Measurements from ENCODE around the gene RPL22. TPM values are rescaled to one million over a fixed set of nuclear protein-coding genes. Genes with fewer than 3 reads are reported as not detected.
"Not testable (repeated sequence)": the region's sequence is repeated elsewhere in the genome, so short reads cannot be mapped to it uniquely, and the experiment has no call there.

RPL22 gene
- polyA plus RNA-seq, 1 experiment, result 76.9 TPM

DNA sequence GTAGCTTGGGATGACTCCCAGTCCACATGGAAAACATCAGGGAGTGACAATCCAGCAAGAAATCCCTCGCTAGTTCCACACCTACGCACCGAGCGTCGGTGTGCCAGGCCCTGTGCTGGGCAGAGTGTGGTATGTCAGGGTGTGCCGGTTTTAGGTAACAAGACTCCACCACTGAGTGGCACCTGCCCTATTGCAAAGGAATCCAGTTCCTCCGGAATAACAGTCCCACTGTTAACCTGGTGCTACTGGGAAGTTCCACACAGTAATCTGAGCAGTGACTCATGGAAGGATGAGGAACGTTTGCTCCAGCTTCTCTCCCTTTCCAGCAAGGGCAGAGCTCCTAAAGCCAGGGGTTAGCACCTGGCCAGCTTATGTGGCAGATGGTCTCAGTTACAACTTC, 20.8 kb upstream of the RPL22 start:
- ChIA-PET CTCF (interaction anchor here (0.9 to 2.7 kb wide), 3 partner anchors 14 to 20 kb away, joined by 3 to 9 read pairs (median 3); partner anchors contain the start of genes RNF207 and RPL22), POLR2A (no interaction called here)
- Histone ChIP-seq H3K27me3 (ENCODE audit: control insufficient read depth, insufficient read depth, low read length) (no peaks in the 10 kb centered on the region), H3K4me3 (ENCODE audit: low read depth, low read length) (no peak overlapping the region), H3K36me3 (ENCODE audit: control insufficient read depth, insufficient read depth, low read length) (peaks cover 13% of the 10 kb centered on the region)
- TF ChIP-seq, protein P1, sequence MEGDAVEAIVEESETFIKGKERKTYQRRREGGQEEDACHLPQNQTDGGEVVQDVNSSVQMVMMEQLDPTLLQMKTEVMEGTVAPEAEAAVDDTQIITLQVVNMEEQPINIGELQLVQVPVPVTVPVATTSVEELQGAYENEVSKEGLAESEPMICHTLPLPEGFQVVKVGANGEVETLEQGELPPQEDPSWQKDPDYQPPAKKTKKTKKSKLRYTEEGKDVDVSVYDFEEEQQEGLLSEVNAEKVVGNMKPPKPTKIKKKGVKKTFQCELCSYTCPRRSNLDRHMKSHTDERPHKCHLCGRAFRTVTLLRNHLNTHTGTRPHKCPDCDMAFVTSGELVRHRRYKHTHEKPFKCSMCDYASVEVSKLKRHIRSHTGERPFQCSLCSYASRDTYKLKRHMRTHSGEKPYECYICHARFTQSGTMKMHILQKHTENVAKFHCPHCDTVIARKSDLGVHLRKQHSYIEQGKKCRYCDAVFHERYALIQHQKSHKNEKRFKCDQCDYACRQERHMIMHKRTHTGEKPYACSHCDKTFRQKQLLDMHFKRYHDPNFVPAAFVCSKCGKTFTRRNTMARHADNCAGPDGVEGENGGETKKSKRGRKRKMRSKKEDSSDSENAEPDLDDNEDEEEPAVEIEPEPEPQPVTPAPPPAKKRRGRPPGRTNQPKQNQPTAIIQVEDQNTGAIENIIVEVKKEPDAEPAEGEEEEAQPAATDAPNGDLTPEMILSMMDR (IDR thresholded peaks at IDR 0.05; ENCODE audit: insufficient read depth, low read depth, low read length), result no peak
- DNase-seq (ENCODE audit: low read depth), result no peak

DNA sequence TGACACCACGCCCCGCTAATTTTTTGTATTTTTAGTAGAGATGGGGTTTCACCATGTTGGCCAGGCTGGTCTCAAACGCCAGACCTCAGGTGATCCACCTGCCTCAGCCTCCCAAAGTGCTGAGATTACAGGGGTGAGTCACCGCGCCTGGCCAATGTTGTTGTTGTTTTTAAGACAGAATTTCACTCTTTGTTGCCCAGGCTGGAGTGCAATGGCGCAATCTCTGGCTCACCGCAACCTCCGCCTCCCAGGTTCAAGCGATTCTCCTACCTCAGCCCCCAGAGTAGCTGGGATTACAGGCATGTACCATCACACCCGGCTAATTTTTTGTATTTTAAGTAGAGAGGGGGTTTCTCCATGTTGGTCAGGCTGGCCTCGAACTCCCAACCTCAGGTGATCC, 20.2 kb upstream of the RPL22 start:
- POLR2A ChIA-PET; H3K27me3 ChIP-seq (ENCODE audit: control insufficient read depth, insufficient read depth, low read length); H3K36me3 ChIP-seq (ENCODE audit: control insufficient read depth, insufficient read depth, low read length); DNase-seq (ENCODE audit: low read depth); H3K4me3 ChIP-seq (ENCODE audit: low read depth, low read length): not testable (repeated sequence)
- CTCF ChIA-PET, result interaction anchor here (2.7 kb wide), 1 partner anchor 13 kb away, joined by 9 read pairs; the partner anchor contains the start of gene RNF207

GRCh38 chr1:6218375-6219164, 19.2 kb upstream of the RPL22 start:
- no peaks in the 10 kb centered on the region for H3K27me3 ChIP-seq (ENCODE audit: control insufficient read depth, insufficient read depth, low read length)
- H3K36me3 ChIP-seq (ENCODE audit: control insufficient read depth, insufficient read depth, low read length), result peaks cover 3% of the 10 kb centered on the region; the same call in 1 of the 2 replicates
- no peak for DNase-seq (ENCODE audit: low read depth)
- ChIA-PET POLR2A (no interaction called here), CTCF (interaction anchor here (1.4 to 2.7 kb wide), 2 partner anchors 10 to 12 kb away, joined by 4 to 9 read pairs; partner anchors contain the start of gene RNF207)
- no peak overlapping the region for H3K4me3 ChIP-seq (ENCODE audit: low read depth, low read length)
- TF ChIP-seq, protein P1 (IDR thresholded peaks at IDR 0.05; ENCODE audit: insufficient read depth, low read depth, low read length), result no peak

DNA sequence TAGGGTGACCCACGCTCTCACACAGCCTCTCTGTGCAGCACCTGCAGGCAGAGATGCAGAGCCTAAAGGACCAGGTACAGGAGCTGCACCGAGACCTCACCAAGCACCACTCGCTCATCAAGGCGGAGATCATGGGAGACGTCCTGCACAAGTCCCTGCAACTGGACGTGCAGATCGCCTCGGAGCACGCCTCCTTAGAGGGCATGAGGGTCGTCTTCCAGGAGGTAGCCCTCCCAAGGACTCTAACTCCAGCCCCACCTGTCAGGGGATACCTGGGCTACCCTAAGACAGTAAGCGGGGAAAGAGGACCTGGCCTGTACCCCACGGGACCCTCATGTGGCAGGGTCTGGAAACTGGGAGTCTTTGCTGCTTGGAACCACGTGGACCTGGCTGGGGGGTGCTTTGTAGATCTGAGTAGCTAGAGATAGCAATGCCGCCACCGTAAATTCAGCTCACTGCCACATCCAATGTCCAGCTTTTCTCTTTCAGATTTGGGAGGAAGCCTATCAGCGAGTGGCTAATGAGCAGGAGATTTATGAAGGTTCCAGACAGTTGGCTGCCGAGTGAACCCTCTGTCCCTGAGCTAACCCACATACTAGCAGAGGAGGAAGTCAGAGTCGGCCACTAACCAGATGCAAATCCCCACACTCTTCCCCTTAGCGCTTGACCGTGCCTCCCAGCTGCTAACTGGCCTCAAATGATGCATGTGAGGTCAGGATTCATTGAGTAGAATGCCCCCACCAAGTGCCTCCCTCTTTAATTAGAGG, 13.0 kb upstream of the RPL22 start:
- Histone ChIP-seq H3K27me3 (ENCODE audit: control insufficient read depth, insufficient read depth, low read length) (no peaks in the 10 kb centered on the region), H3K4me3 (ENCODE audit: low read depth, low read length) (no peak overlapping the region), H3K36me3 (ENCODE audit: control insufficient read depth, insufficient read depth, low read length) (peaks cover 16% of the 10 kb centered on the region)
- DNase-seq (ENCODE audit: low read depth), result no peak
- TF ChIP-seq, protein P1 (IDR thresholded peaks at IDR 0.05; ENCODE audit: insufficient read depth, low read depth, low read length), result no peak
- ChIA-PET CTCF (no interaction called here), POLR2A (no interaction called here)

GRCh38 chr1:6211731-6212130, 12.3 kb upstream of the RPL22 start:
- TF ChIP-seq, protein P1 (IDR thresholded peaks at IDR 0.05; ENCODE audit: insufficient read depth, low read depth, low read length), result no peak
- CTCF ChIA-PET, result no interaction called here
- DNase-seq (ENCODE audit: low read depth), result no peak
- Histone ChIP-seq H3K27me3 (ENCODE audit: control insufficient read depth, insufficient read depth, low read length) (no peaks in the 10 kb centered on the region), H3K36me3 (ENCODE audit: control insufficient read depth, insufficient read depth, low read length) (peaks cover 16% of the 10 kb centered on the region), H3K4me3 (ENCODE audit: low read depth, low read length) (no peak overlapping the region)
- POLR2A ChIA-PET, result no interaction called here

Data from BJ (cell line).